GM23248 (cell line): ENCODE data around the gene ZNF787.

Experiments
- EZH2 ChIP-seq: fragments of 200-600 bp; sonication (generic); IDR thresholded peaks from 2 replicates; pipeline ENCODE4 v1.6.1; 2018; ENCODE audit warnings: antibody characterized with exemption, mild to moderate bottlenecking; ENCODE audit not compliant: insufficient read depth, poor library complexity, severe bottlenecking
- EZH2phosphoT487 ChIP-seq: fragments of 200-600 bp; sonication (generic); IDR thresholded peaks from 2 replicates; pipeline ENCODE4 v1.6.1; 2018; ENCODE audit warnings: antibody characterized with exemption, moderate library complexity, mild to moderate bottlenecking, low read depth; ENCODE audit not compliant: insufficient read depth

DNA sequence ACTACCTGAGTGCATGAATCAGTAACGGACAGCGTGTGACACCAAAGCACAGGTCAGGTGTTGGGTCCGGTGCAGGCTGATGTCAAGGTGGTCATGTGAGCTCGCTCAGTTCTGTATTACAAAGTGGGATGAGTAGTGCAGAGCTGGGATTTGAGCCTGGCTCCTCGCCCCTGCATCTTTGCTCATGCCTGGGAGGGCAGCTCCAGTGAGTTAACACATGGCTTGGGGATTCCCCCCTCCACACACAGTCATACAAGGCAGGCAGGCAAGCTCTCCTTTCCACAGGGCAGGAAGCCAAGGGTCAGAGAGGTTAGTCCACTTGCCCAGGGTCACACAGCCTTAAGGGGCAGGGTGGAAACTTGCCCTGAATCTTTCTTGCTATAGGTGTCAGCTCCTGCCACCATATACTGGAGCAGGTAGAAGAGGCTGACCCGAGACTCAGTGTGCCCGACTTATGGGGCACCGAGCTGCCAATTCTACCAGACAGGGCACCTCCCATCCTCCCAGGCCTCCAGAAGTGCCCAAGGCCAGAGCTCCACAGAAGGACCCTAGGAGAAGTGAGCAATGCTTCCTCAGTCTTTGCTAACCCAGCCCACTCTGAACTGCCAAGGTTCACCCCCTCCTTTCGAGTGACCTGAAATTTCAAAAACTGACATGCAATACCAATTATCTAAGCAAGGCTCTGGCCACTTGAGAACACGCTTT, 35.4 kb downstream of the ZNF787 start:
- TF ChIP-seq EZH2 (no peak), EZH2phosphoT487 (no peak)
